ENCODE results near the gene CFD. TPM values are rescaled to one million over a fixed set of nuclear protein-coding genes. Genes with fewer than 3 reads are reported as not detected.
"Not testable (repeated sequence)": the region's sequence is repeated elsewhere in the genome, so short reads cannot be mapped to it uniquely, and the experiment has no call there.

CFD gene
- total RNA-seq, 2 experiments from 2014 or later, result 0.17 to 0.25 TPM

DNA sequence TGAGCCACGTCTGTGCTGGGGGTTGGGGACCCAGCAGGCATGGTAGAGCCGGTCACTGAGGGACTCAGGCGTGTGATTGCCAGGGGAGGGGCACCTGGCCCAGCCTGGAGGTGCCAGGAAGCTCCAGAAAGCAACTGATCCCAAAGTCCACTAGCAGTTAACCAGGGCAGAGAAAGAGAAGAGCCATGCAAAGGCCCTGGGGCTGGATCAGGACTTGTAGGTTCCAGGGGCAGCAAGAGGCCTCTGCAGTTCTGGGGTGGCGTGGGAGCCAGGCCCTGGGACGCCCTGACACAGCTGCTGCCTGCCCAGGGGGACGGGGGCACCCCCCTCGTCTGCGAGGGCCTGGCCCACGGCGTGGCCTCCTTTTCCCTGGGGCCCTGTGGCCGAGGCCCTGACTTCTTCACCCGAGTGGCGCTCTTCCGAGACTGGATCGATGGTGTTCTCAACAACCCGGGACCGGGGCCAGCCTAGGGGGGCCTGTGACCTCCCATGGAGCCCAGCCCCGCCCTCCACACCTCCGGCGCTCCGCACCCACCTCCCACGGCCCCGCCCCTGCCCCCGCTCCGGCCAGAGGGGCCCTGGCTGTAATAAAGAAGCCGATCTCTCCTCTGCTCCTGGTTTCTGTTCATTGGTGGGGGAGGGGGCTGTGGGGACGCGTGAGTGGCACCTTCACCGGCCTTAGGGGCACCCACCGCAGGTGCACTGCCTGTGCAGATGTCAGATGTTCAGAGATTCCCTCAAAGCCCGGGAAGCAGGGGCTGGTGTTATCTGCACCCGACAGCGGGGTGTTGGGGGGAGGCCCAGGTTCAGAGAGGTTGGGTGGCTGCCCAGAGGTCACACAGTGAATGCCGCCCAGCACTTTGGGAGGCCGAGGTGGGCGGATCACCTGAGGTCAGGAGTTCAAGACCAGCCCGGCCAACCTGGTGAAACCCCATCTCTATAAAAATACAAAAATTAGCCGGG, 27.8 kb upstream of the CFD start:
- CTCF ChIA-PET, result no interaction called here
- no peak overlapping the region for H3K4me3 Mint-ChIP-seq
- intact Hi-C loops (cut with micrococcal nuclease), result no loop called here
- H3K27ac Mint-ChIP-seq, result no peak overlapping the region
- no peaks in the 10 kb centered on the region for H3K9me3 Mint-ChIP-seq
- H3K4me1 Mint-ChIP-seq (ENCODE audit: low read depth), result peaks cover 2% of the 10 kb centered on the region
- DNase-seq, result no peak
- H3K36me3 Mint-ChIP-seq (ENCODE audit: low read depth), result no peaks in the 10 kb centered on the region
- peaks cover 13% of the 10 kb centered on the region for H3K27me3 Mint-ChIP-seq (ENCODE audit: low read depth)

GRCh38 chr19:834216-834615, 25.2 kb upstream of the CFD start:
- no peak overlapping the region for H3K4me3 Mint-ChIP-seq
- H3K27me3 Mint-ChIP-seq (ENCODE audit: low read depth), result peaks cover 13% of the 10 kb centered on the region
- CTCF ChIA-PET, result interaction anchor here (0.7 kb wide), 1 partner anchor 24 kb away, joined by 3 read pairs; no protein-coding TSS in a partner anchor
- no peaks in the 10 kb centered on the region for H3K36me3 Mint-ChIP-seq (ENCODE audit: low read depth)
- no peak for DNase-seq
- no peak overlapping the region for H3K27ac Mint-ChIP-seq
- intact Hi-C loops (cut with micrococcal nuclease), result no loop called here
- H3K4me1 Mint-ChIP-seq (ENCODE audit: low read depth), result peaks cover 2% of the 10 kb centered on the region
- no peaks in the 10 kb centered on the region for H3K9me3 Mint-ChIP-seq

DNA sequence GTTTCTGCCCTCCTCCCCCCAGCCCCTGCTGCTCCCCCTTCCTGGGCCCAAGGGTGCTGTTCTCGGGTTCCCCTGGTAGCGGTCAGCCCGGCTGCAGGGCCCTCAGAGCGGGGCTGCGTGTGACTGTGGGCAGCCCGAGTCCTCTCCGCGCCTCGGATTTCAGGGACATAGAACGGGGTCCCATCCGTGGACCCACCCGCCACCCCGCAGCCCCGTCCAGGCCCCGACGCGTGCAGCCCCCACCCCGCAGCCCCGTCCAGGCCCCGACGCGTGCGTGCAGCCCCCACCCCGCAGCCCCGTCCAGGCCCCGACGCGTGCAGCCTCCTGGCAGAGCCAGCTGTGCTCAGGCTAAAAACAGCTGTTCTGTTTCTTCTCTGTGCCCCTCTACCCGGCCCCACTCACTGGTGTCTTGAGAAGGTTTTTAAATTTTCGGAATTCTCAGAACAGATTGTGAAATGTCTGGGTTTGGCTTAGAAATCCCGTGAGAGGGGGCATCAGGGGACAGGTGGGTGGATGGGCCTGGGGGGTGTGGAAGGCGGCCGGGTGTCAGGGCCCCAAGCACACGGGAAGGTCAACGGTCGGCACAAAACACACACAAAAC, 24.2 kb upstream of the CFD start:
- Mint-ChIP-seq H3K4me1 (ENCODE audit: low read depth) (peaks cover 2% of the 10 kb centered on the region), H3K27me3 (ENCODE audit: low read depth) (peaks cover 13% of the 10 kb centered on the region), H3K4me3 (no peak overlapping the region), H3K27ac (no peak overlapping the region), H3K36me3 (ENCODE audit: low read depth) (no peaks in the 10 kb centered on the region), H3K9me3 (no peaks in the 10 kb centered on the region)
- CTCF ChIA-PET, result no interaction called here
- no peak for DNase-seq
- intact Hi-C loops (cut with micrococcal nuclease), result no loop called here

- no peak within 1 kb of the TSS for H3K27ac Mint-ChIP-seq
- H3K36me3 Mint-ChIP-seq (ENCODE audit: low read depth), result no peaks in the 10 kb centered on the region
- H3K27me3 Mint-ChIP-seq (ENCODE audit: low read depth), result peaks cover 33% of the 10 kb centered on the region
- no peak for DNase-seq
- H3K4me1 Mint-ChIP-seq (ENCODE audit: low read depth), result peaks cover 6% of the 10 kb centered on the region
- no peaks in the 10 kb centered on the region for H3K9me3 Mint-ChIP-seq
- intact Hi-C loops (cut with micrococcal nuclease), result no loop called here
- H3K4me3 Mint-ChIP-seq, result no peak within 1 kb of the TSS
- CTCF ChIA-PET, result interaction anchor here (0.5 kb wide), 1 partner anchor 288 kb away, joined by 3 read pairs; no protein-coding TSS in a partner anchor
These were observed 18.8 kb upstream of the CFD start, which contains the start of gene PRTN3 for GRCh38 chr19:840519-841206. Gene PRTN3 (plus strand): TSS chr19:840999. CDS start chr19:841009, 10 bp downstream.

DNA sequence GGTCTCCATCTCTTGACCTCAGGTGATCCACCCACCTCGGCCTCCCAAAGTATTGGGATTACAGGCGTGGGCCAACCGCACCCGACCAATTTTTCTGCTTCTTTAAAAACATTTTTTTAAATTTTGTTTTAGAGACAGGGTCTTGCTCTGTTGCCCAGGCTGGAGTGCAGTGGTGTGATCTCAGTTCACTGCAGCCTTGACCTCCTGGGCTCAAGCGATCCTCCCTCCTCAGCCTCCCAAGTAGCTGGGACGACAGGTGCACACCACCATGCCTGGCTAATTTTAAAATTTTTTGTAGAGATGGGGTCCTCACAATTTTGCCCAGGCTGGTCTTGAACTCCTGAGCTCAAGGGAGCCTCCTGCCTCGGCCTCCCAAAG, 16.7 kb upstream of the CFD start:
- peaks cover 39% of the 10 kb centered on the region for H3K27me3 Mint-ChIP-seq (ENCODE audit: low read depth)
- H3K9me3 Mint-ChIP-seq; H3K4me3 Mint-ChIP-seq; H3K4me1 Mint-ChIP-seq (ENCODE audit: low read depth); CTCF ChIA-PET; H3K36me3 Mint-ChIP-seq (ENCODE audit: low read depth); DNase-seq; H3K27ac Mint-ChIP-seq; intact Hi-C loops (cut with micrococcal nuclease): not testable (repeated sequence)

DNA sequence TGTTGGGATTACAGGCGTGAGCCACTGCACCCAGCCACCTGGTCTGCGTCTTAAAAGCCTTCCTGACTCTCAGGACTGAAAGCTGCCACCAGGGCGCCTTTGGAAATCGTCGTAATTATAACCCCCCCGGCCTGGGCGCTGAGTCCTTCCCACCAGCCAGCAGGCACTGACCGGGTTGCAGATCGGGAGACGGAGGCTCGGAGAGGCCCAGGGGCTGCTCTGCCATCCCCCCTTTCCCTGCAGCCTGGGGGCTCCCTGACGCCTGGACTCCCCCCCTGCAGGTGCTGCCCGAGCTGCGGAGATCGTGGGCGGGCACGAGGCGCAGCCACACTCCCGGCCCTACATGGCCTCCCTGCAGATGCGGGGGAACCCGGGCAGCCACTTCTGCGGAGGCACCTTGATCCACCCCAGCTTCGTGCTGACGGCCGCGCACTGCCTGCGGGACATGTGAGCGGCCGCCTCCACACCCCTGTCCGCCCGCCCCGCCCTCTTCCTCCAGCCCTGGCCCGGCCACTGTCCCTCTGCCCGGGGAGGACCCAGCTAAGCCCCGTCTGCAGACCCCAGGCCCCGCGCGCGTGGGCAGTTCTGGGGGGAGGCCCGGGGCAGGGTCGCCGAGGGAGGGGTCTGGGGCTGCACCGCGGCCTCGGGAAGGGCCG, 16.2 kb upstream of the CFD start:
- CTCF ChIA-PET, result no interaction called here
- DNase-seq, result no peak
- Mint-ChIP-seq H3K27me3 (ENCODE audit: low read depth) (peaks cover 42% of the 10 kb centered on the region), H3K27ac (no peak overlapping the region), H3K4me3 (no peak overlapping the region), H3K9me3 (no peaks in the 10 kb centered on the region), H3K36me3 (ENCODE audit: low read depth) (no peaks in the 10 kb centered on the region), H3K4me1 (ENCODE audit: low read depth) (peaks cover 4% of the 10 kb centered on the region)
- intact Hi-C loops (cut with micrococcal nuclease), result no loop called here

DNA sequence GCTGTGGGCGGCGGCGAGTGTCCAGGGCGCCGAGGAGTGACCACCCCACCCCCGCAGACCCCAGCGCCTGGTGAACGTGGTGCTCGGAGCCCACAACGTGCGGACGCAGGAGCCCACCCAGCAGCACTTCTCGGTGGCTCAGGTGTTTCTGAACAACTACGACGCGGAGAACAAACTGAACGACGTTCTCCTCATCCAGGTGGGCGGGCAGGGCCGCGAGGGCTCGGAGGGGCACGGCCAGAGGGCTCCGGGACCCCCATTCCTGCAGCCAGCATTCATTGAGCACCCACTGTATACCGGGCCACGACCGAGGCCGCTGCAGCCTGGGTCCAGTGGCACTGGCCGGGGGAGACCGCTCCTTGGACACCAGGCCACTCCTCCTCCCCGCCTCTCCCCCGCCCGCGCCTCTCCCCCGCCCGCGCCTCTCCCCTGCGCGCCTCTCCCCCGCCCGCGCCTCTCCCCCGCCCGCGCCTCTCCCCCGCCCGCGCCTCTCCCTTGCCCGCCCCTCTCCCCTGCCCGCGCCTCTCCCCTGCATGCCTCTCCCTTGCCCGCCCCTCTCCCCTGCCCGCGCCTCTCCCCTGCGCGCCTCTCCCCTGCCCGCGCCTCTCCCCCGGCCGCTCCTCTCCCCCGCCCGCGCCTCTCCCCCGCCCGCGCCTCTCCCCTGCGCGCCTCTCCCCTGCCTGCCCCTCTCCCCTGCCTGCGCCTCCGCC, 15.5 kb upstream of the CFD start:
- peaks cover 4% of the 10 kb centered on the region for H3K4me1 Mint-ChIP-seq (ENCODE audit: low read depth)
- CTCF ChIA-PET, result no interaction called here
- H3K9me3 Mint-ChIP-seq, result no peaks in the 10 kb centered on the region
- H3K4me3 Mint-ChIP-seq, result no peak overlapping the region
- H3K27me3 Mint-ChIP-seq (ENCODE audit: low read depth), result peaks cover 47% of the 10 kb centered on the region
- no peak overlapping the region for H3K27ac Mint-ChIP-seq
- intact Hi-C loops (cut with micrococcal nuclease), result no loop called here
- H3K36me3 Mint-ChIP-seq (ENCODE audit: low read depth), result no peaks in the 10 kb centered on the region
- DNase-seq, result no peak

GRCh38 chr19:844546-844971, 14.9 kb upstream of the CFD start:
- Mint-ChIP-seq H3K27ac (no peak overlapping the region), H3K4me1 (ENCODE audit: low read depth) (peaks cover 4% of the 10 kb centered on the region), H3K27me3 (ENCODE audit: low read depth) (peaks cover 50% of the 10 kb centered on the region), H3K36me3 (ENCODE audit: low read depth) (no peaks in the 10 kb centered on the region), H3K9me3 (no peaks in the 10 kb centered on the region), H3K4me3 (no peak overlapping the region)
- intact Hi-C loops (cut with micrococcal nuclease), result no loop called here
- no peak for DNase-seq
- CTCF ChIA-PET, result interaction anchor here (0.7 kb wide), 1 partner anchor 79 kb away, joined by 3 read pairs; no protein-coding TSS in a partner anchor

DNA sequence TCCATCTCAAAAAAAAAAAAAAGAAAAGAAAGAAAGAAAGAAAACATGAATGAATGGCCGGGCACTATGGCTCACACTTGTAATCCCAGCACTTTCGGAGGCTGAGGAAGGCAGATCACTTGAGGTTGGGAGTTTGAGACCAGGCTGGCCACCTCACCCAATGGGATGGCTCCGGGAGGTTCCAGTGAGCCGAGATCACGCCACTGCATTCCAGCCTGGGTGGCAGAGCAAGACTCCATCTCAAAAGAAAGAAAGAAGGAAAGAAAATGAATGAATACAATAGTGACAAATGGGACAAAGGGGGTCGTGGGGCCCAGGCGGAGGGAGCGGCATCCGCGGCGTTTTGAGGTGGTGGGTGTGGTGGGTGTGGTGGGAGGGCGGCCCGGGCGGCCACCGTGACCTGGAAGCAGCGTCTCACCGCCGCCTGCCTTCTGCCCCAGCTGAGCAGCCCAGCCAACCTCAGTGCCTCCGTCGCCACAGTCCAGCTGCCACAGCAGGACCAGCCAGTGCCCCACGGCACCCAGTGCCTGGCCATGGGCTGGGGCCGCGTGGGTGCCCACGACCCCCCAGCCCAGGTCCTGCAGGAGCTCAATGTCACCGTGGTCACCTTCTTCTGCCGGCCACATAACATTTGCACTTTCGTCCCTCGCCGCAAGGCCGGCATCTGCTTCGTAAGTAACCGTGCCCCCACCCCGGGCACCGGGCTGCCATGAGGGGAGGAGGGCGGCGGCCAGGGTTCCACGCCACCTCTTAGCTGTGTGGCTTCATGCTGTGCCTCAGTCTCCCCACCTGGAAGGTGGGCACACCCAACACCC, 13.6 kb upstream of the CFD start:
- intact Hi-C loops (cut with micrococcal nuclease), result no loop called here
- H3K4me1 Mint-ChIP-seq (ENCODE audit: low read depth), result peaks cover 4% of the 10 kb centered on the region
- no peak overlapping the region for H3K27ac Mint-ChIP-seq
- H3K36me3 Mint-ChIP-seq (ENCODE audit: low read depth), result no peaks in the 10 kb centered on the region
- DNase-seq, result no peak
- CTCF ChIA-PET, result no interaction called here
- H3K9me3 Mint-ChIP-seq, result no peaks in the 10 kb centered on the region
- peaks cover 58% of the 10 kb centered on the region for H3K27me3 Mint-ChIP-seq (ENCODE audit: low read depth)
- H3K4me3 Mint-ChIP-seq, result no peak overlapping the region

GRCh38 chr19:848386-848921, 11.0 kb upstream of the CFD start:
- intact Hi-C loops (cut with micrococcal nuclease), result no loop called here
- CTCF ChIA-PET, result interaction anchor here (0.6 to 0.8 kb wide), 2 partner anchors 9 to 250 kb away, joined by 3 read pairs; no protein-coding TSS in a partner anchor
- no peaks in the 10 kb centered on the region for H3K9me3 Mint-ChIP-seq

GRCh38 chr19:849195-849594, 10.3 kb upstream of the CFD start:
- peaks cover 47% of the 10 kb centered on the region for H3K27me3 Mint-ChIP-seq (ENCODE audit: low read depth)
- H3K9me3 Mint-ChIP-seq; intact Hi-C loops (cut with micrococcal nuclease); H3K36me3 Mint-ChIP-seq (ENCODE audit: low read depth); DNase-seq; H3K27ac Mint-ChIP-seq; H3K4me3 Mint-ChIP-seq; H3K4me1 Mint-ChIP-seq (ENCODE audit: low read depth): not testable (repeated sequence)
- CTCF ChIA-PET, result interaction anchor here (0.6 to 0.8 kb wide), 3 partner anchors 10 to 262 kb away, joined by 3 to 6 read pairs (median 4); no protein-coding TSS in a partner anchor

More at GRCh38 chr19:848386-848921, 11.0 kb upstream of the CFD start:
- H3K36me3 Mint-ChIP-seq (ENCODE audit: low read depth), result no peaks in the 10 kb centered on the region
- H3K27ac Mint-ChIP-seq, result no peak overlapping the region
- peaks cover 50% of the 10 kb centered on the region for H3K27me3 Mint-ChIP-seq (ENCODE audit: low read depth)
- no peak overlapping the region for H3K4me3 Mint-ChIP-seq
- peaks cover 4% of the 10 kb centered on the region for H3K4me1 Mint-ChIP-seq (ENCODE audit: low read depth)
- no peak for DNase-seq

Measured in activated naive CD4-positive, alpha-beta T cell treated with anti-CD3 and anti-CD28 coated beads for 36 hours (primary cell).